Measurements from ENCODE around the gene HBB.
"Not testable (repeated sequence)": the region's sequence is repeated elsewhere in the genome, so short reads cannot be mapped to it uniquely, and the experiment has no call there.

The HBB gene

GRCh38 chr11:5226732-5227310 lies at the start of gene HBB:
HBB (minus strand) TSS chr11:5227071; CDS start chr11:5227021, 50 bp downstream.
- DNase-seq (ENCODE audit: low read depth in 2 of 2), result no peak

- DNase-seq (ENCODE audit: low read depth in 2 of 2), result no peak
These were observed 48.7 kb upstream of the HBB start for GRCh38 chr11:5275369-5276110.

DNA sequence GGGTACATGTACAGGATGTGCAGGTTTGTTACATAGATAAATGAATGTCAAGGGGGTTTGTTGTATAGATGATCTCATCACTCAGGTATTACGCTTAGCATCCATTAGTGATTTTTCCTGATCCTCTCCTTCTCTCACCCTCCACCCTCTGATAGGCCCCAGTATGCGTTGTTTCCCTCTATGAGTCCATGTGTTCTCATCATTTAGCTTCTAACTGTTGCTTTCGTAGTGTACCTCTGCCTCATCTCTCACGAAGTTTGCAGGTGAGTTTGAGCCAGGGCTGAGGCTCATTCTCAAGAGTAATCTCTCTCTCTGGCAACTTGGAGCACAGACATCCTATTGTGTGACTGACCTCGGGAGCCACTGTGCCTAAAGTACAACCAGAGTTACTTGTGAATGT lies 47.5 kb upstream of the HBB start:
- DNase-seq (ENCODE audit: low read depth in 2 of 2), result no peak

GRCh38 chr11:5272395-5273017 lies 45.6 kb upstream of the HBB start:
- DNase-seq (ENCODE audit: low read depth in 2 of 2), result no peak

DNA sequence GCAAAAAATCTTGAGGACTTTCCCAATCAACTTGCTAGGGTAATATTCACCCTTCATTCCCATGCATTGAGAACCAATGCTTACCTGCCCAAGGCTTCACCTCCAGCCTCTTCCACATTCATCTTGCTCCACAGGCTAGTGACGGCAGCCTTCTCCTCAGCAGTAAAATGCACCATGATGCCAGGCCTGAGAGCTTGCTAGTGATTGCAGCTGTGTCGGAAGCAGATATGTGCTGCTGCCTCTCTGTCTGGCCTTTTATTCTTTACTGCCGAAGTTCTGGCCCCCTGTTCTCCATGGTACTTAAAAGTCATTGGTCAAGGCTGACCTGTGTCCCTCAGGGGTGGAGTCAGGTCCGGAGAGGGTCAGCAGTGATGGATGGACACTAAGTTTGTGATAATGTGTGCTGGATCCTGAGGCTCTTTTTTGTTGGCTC lies 42.9 kb upstream of the HBB start, which contains the start of gene HBE1:
TSS of gene HBE1 (minus strand) at position 231 of the 433 bp plus-strand sequence. CDS start at position 176, 55 bp downstream.
- DNase-seq (ENCODE audit: low read depth in 2 of 2), result no peak

- DNase-seq (ENCODE audit: low read depth in 2 of 2), result no peak
These were observed 40.2 kb upstream of the HBB start for GRCh38 chr11:5267033-5267563.

DNA sequence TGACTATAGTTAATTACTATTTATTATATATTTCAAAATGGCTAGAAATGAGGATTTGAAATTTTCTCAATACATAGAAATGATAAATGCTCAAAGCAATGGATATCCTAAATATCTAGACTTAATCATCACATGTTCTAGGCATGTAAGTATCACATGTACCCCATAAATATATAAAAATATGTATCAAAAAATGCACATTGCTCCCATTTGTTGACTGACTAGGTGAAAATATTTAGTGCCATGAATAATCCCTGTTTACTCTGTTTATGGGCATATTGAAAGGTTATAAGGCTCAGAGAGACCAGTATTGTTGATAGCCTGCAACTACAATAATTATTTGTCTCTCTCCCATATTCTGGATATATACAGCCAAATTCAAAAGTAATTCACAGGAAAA lies 39.7 kb upstream of the HBB start:
- DNase-seq (ENCODE audit: low read depth in 2 of 2), result no peak

- DNase-seq (ENCODE audit: low read depth in 2 of 2), result no peak
These were observed 39.0 kb upstream of the HBB start for GRCh38 chr11:5265832-5266231.

DNA sequence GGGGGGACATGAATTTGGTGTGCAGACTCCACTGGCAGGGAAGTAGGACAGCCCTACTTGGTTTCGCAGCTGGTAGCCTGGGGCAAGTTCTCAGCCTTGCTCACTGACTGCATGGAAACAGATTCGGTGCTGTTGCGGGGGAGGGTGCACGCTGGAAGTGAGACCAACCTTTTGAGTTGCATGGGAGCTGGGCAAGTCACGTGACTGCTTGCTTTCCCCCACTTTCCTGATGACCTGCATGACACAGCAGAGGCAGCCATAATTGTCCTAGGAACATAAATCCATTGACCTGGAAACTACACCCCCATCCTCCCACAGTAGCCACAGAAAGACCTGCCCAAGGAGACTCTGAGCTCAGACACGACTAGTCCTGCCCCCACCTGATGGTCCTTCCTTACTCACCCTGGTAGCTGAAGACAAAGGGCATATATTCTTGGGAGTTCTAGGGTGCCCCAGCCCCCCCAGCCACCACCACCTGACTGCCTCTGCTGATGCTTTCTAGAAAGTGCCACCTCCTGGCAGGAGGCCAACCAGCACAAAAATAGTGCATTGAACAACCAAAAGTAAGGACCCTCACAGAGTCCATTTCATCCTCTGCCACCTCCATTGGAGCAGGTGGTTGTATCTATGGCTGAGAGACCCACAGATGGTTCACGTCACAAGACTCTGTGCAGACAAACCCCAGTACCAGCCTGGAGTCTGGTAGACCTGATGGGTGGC lies 31.8 kb upstream of the HBB start:
- no peak for DNase-seq (ENCODE audit: low read depth in 2 of 2)

DNA sequence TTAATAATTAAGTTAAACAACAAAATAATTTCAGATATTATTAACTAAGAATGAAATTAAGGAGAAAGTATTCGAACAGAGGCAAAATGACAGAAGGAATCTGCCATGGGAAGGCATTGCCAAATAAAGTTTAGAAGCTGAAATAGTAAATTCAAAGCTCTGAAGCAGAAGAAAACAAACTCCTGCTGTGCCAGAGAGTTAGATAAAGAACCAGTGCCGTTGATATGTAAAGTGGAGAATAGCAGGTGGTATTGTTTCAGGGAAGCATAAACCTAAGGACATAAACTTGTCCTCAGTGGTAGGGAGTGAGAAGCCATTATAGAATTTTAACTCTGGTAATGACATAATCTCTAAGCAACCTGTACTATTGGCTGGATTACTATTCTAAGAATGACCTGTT lies 30.4 kb upstream of the HBB start:
- DNase-seq (ENCODE audit: low read depth in 2 of 2), result no peak

DNA sequence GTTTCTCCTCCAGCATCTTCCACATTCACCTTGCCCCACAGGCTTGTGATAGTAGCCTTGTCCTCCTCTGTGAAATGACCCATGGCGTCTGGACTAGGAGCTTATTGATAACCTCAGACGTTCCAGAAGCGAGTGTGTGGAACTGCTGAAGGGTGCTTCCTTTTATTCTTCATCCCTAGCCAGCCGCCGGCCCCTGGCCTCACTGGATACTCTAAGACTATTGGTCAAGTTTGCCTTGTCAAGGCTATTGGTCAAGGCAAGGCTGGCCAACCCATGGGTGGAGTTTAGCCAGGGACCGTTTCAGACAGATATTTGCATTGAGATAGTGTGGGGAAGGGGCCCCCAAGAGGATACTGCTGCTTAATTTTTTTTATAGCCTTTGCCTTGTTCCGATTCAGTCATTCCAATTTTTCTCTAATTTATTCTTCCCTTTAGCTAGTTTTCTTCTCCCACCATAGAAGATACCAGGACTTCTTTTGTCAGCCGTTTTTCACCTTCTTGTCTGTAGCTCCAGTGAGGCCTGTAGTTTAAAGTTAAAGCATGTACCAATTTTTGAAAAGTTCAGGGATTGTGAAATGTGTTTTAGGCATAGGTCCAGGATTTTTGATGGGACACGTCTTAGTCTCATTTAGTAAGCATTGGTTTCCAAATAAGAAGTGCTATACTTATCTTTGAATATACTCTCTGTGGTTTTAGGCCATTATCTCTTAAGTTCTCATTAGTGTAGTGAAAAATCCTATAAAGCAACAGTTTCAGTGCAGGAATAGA lies 28.0 kb upstream of the HBB start, which contains the start of gene HBG2:
TSS of gene HBG2 (minus strand) at position 136 of the 768 bp plus-strand sequence. CDS start at position 83, 53 bp downstream.
- DNase-seq (ENCODE audit: low read depth in 2 of 2), result not testable (repeated sequence)

- not testable (repeated sequence) for DNase-seq (ENCODE audit: low read depth in 2 of 2)
These were observed 27.2 kb upstream of the HBB start for GRCh38 chr11:5254023-5254422.

DNA sequence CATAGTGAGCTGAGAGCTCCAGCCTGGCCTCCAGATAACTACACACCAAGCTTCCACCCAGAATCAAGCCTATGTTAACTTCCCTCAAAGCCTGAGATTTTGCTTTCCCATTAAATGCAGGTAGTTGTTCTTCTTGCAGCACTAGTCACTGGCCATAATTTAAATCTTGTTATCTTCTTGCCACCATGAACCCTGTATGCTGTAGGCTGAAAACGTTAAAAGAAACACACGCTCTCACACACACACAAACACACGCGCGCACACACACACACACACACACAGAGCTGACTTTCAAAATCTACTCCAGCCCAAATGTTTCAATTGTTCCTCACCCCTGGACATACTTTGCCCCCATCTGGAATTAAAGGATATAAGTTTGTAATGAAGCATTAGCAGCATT lies 26.6 kb upstream of the HBB start:
- DNase-seq (ENCODE audit: low read depth in 2 of 2), result not testable (repeated sequence)

GRCh38 chr11:5252919-5253265 lies 26.0 kb upstream of the HBB start:
- DNase-seq (ENCODE audit: low read depth in 2 of 2), result no peak

DNA sequence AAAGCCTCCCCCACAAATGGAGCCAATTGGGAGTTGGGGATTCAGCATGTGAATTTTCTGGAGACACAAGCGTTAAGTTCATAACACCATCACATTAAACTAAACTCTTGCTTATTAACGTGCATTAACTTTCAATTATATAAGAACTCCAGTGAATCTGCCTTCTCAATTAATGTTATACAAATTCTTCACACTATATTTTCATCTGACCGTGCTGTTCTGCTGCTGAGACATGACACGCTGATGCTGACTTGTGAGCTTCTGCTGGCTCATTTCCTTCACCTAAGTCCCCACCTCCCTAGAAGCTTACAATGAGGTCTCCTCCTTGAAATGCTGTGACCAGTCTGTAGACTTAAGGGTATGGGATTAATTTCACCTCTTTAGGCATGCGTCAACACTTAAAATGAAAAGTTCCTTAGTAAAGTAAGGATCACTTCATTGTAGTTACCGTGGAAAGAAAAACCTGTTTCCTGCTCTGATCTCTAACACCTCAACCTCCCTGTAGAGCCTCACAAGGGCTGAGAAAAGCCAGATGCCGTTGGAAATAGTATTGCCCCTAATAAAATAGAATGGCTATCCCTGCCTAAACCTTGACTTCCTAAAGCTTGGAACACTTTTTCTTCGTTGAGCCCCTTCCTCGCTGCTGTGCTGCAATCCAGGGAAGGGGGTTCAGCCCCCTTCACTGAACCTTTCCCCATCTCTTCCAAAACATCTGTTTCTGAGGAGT lies 25.5 kb upstream of the HBB start:
- no peak for DNase-seq (ENCODE audit: low read depth in 2 of 2)

DNA sequence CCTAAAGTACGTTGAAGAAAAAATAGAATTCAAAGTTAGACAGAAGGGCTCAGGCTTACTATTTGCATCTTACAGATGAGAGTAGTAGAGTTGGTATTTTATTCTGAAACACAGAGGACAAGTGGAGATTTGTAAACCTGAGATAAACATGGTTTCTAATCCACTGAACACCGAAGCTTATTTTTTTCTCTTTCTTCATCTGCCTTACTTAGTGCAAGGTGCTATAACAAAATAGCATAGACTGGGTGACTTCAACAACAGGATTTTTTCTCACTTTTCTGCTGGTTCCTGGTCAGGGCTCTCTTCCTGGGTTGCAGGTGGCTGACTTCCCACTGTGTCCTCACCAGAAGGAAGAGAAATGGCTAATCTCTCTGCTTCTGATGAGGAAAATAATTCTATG lies 24.9 kb upstream of the HBB start:
- no peak for DNase-seq (ENCODE audit: low read depth in 2 of 2)

- no peak for DNase-seq (ENCODE audit: low read depth in 2 of 2)
These were observed 23.8 kb upstream of the HBB start for GRCh38 chr11:5250543-5251204.

- DNase-seq (ENCODE audit: low read depth in 2 of 2), result not testable (repeated sequence)
These were observed 23.0 kb upstream of the HBB start, which contains the start of gene HBG1 for GRCh38 chr11:5249807-5250396. HBG1 (minus strand) TSS chr11:5249857; CDS start chr11:5249804, 53 bp downstream.

DNA sequence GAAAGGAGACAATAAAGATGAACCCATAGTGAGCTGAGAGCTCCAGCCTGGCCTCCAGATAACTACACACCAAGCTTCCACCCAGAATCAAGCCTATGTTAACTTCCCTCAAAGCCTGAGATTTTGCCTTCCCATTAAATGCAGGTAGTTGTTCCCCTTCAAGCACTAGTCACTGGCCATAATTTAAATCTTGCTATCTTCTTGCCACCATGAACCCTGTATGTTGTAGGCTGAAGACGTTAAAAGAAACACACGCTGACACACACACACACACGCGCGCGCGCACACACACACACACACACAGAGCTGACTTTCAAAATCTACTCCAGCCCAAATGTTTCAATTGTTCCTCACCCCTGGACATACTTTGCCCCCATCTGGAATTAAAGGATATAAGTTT lies 21.6 kb upstream of the HBB start:
- DNase-seq (ENCODE audit: low read depth in 2 of 2), result not testable (repeated sequence)
